GM19455 (cell line): ENCODE measurements around the gene OR12D1.

Experiments used
- ATAC-seq: cut with Tn5 transposase; IDR thresholded peaks from one replicate; pipeline ENCODE4 v1.9.1; 2021; ENCODE audit not compliant: unreplicated experiment

OR12D1 gene

GRCh38 chr6:29465279-29465678 lies 50.6 kb downstream of the OR12D1 start:
- ATAC-seq, result no peak

- no peak for ATAC-seq
Measured at GRCh38 chr6:29465801-29466200, 51.1 kb downstream of the OR12D1 start.

DNA sequence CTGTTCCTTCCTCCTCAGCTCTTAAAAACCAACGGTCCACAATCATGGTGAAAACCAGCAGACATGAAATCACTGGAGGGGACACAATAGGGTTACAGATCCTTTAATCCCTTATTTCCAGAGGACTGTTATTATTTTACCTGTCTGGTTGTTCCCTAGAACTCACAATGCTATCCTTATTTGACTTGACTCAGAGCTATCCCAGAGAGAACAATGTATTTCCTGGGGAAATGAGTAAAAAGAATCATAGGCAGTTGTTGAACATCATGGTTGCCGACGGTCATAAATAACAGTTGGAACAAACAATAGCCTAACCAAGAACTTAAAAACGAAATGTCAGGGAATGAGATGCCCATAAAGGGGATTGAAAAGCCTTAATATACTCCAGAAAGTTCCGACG lies 51.5 kb downstream of the OR12D1 start:
- no peak for ATAC-seq
